HepG2 (cell line): ENCODE measurements around the gene MUC6.

Source experiments
- ETV6 ChIP-seq: sonication (generic); formaldehyde crosslinking; conservative IDR thresholded peaks from 2 replicates; pipeline ENCODE4 v1.4.0; 2020; ENCODE audit warnings: missing genetic modification reagents
- MED8 ChIP-seq: sonication (generic); formaldehyde crosslinking; IDR thresholded peaks from 2 replicates; pipeline ENCODE4 v1.8.1; 2023; ENCODE audit warnings: mild to moderate bottlenecking, missing genetic modification reagents; ENCODE audit not compliant: insufficient replicate concordance
- SMC3 ChIP-seq: IDR thresholded peaks from 2 replicates; pipeline ENCODE4 v1.6.1; 2011; ENCODE audit warnings: low read length, improper control_type of control experiment
- SOX6 ChIP-seq, 2 experiments: fragments of 450-650 bp in 1 of 2; sonication (generic) in 1 of 2; formaldehyde crosslinking in 1 of 2; IDR thresholded peaks; 2 replicates each; pipeline versions ENCODE4 v1.4.0 to v1.6.1; 2017 to 2020; ENCODE audit warnings: antibody characterized with exemption in 1 of 2, mild to moderate bottlenecking in 1 of 2, missing genetic modification reagents in 1 of 2
- ZNF230 ChIP-seq: sonication (generic); formaldehyde crosslinking; IDR thresholded peaks from 2 replicates; pipeline ENCODE4 v1.4.0; 2020; ENCODE audit warnings: mild to moderate bottlenecking, missing genetic modification reagents
- ZNF296 ChIP-seq: sonication (generic); formaldehyde crosslinking; conservative IDR thresholded peaks from 2 replicates; pipeline ENCODE4 v1.5.0; 2020; ENCODE audit warnings: mild to moderate bottlenecking, missing genetic modification reagents
- TF ChIP-seq, protein P1 (sequence below): sonication (generic); formaldehyde crosslinking; IDR thresholded peaks from 2 replicates; pipeline ENCODE4 v1.5.0; 2020; ENCODE audit warnings: mild to moderate bottlenecking, missing genetic modification reagents, moderate library complexity
- TF ChIP-seq, protein P2 (sequence below): sonication (generic); formaldehyde crosslinking; IDR thresholded peaks from 2 replicates; pipeline ENCODE4 v1.9.0; 2022; ENCODE audit warnings: missing genetic modification reagents, mild to moderate bottlenecking, borderline replicate concordance
- TF ChIP-seq, protein P3 (sequence below): sonication (generic); formaldehyde crosslinking; IDR thresholded peaks from 2 replicates; pipeline ENCODE4 v1.8.0; 2022; ENCODE audit warnings: missing genetic modification reagents, mild to moderate bottlenecking, moderate library complexity, borderline replicate concordance
- TF ChIP-seq, protein P4 (sequence below): IDR thresholded peaks from 2 replicates; pipeline ENCODE4 v1.6.1; 2012; ENCODE audit warnings: inconsistent platforms
- TF ChIP-seq, protein P5 (sequence below): sonication (generic); formaldehyde crosslinking; IDR thresholded peaks from 2 replicates; pipeline ENCODE4 v1.5.1; 2020; ENCODE audit warnings: mild to moderate bottlenecking, missing genetic modification reagents, moderate library complexity

DNA sequence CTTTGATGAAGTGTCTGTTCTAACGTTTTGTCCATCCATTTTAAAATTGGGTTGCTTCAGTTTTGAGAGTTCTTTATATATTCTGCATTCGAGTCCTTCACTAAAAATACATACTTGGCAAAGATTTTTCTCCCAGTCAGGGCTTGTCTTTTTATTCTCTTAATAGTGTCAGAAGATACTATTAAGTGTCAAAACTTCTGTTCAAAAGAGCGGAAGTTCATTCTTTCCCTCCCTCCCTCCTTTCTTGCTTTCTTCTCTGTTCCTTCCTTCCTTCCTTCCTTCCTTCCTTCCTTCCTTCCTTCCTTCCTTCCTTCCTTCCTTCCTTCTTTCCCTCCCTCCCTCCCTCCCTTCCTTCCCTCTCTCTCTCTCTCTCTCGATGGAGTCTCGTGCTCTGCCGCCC, 7.6 kb upstream of the MUC6 start:
- TF ChIP-seq SMC3: no peak
- TF ChIP-seq MED8 (CRISPR knock-in tag): no peak
- no peak for TF ChIP-seq ETV6 (CRISPR knock-in tag)
- TF ChIP-seq, protein P1, sequence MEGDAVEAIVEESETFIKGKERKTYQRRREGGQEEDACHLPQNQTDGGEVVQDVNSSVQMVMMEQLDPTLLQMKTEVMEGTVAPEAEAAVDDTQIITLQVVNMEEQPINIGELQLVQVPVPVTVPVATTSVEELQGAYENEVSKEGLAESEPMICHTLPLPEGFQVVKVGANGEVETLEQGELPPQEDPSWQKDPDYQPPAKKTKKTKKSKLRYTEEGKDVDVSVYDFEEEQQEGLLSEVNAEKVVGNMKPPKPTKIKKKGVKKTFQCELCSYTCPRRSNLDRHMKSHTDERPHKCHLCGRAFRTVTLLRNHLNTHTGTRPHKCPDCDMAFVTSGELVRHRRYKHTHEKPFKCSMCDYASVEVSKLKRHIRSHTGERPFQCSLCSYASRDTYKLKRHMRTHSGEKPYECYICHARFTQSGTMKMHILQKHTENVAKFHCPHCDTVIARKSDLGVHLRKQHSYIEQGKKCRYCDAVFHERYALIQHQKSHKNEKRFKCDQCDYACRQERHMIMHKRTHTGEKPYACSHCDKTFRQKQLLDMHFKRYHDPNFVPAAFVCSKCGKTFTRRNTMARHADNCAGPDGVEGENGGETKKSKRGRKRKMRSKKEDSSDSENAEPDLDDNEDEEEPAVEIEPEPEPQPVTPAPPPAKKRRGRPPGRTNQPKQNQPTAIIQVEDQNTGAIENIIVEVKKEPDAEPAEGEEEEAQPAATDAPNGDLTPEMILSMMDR: no peak
- TF ChIP-seq SOX6 (IDR thresholded peaks at IDR 0.05): no peak
- no peak for TF ChIP-seq SOX6 (CRISPR knock-in tag; IDR thresholded peaks at IDR 0.05)
- TF ChIP-seq ZNF296: no peak
- TF ChIP-seq ZNF230 (CRISPR knock-in tag): no peak
- TF ChIP-seq, protein P2, sequence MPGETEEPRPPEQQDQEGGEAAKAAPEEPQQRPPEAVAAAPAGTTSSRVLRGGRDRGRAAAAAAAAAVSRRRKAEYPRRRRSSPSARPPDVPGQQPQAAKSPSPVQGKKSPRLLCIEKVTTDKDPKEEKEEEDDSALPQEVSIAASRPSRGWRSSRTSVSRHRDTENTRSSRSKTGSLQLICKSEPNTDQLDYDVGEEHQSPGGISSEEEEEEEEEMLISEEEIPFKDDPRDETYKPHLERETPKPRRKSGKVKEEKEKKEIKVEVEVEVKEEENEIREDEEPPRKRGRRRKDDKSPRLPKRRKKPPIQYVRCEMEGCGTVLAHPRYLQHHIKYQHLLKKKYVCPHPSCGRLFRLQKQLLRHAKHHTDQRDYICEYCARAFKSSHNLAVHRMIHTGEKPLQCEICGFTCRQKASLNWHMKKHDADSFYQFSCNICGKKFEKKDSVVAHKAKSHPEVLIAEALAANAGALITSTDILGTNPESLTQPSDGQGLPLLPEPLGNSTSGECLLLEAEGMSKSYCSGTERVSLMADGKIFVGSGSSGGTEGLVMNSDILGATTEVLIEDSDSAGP (CRISPR knock-in tag): no peak
- TF ChIP-seq, protein P3, sequence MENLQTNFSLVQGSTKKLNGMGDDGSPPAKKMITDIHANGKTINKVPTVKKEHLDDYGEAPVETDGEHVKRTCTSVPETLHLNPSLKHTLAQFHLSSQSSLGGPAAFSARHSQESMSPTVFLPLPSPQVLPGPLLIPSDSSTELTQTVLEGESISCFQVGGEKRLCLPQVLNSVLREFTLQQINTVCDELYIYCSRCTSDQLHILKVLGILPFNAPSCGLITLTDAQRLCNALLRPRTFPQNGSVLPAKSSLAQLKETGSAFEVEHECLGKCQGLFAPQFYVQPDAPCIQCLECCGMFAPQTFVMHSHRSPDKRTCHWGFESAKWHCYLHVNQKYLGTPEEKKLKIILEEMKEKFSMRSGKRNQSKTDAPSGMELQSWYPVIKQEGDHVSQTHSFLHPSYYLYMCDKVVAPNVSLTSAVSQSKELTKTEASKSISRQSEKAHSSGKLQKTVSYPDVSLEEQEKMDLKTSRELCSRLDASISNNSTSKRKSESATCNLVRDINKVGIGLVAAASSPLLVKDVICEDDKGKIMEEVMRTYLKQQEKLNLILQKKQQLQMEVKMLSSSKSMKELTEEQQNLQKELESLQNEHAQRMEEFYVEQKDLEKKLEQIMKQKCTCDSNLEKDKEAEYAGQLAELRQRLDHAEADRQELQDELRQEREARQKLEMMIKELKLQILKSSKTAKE (CRISPR knock-in tag): no peak
- TF ChIP-seq, protein P4, sequence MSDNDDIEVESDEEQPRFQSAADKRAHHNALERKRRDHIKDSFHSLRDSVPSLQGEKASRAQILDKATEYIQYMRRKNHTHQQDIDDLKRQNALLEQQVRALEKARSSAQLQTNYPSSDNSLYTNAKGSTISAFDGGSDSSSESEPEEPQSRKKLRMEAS: no peak
- TF ChIP-seq, protein P5, sequence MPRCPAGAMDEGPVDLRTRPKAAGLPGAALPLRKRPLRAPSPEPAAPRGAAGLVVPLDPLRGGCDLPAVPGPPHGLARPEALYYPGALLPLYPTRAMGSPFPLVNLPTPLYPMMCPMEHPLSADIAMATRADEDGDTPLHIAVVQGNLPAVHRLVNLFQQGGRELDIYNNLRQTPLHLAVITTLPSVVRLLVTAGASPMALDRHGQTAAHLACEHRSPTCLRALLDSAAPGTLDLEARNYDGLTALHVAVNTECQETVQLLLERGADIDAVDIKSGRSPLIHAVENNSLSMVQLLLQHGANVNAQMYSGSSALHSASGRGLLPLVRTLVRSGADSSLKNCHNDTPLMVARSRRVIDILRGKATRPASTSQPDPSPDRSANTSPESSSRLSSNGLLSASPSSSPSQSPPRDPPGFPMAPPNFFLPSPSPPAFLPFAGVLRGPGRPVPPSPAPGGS (CRISPR knock-in tag): no peak
